ENCODE results near the gene FAM163B.

FAM163B gene

DNA sequence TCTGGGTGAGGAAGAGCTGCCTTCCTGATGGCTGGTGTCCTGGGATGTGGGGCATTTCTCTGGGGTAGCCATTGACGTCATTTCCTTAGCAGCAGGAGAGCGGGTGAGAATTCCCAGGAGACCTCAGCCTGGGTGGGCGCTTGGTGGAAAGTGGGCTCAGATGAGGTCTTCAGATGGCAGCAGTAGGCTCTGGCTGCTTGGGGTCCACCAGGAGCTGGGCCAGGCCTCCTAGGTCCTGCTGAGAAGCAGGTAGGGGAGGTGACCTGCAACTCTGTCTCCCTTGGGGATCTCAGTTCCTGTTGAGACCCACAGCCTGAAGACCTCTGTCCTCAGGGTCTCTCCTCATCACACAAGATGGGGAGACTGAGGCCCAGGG is 31.5 kb downstream of the FAM163B start:
- Histone ChIP-seq H3K9ac (ENCODE audit: low read depth, low read length) (no peak overlapping the region), H3K36me3 (ENCODE audit: insufficient read depth, low read length) (no peaks in the 10 kb centered on the region), H3K4me1 (ENCODE audit: insufficient read depth, low read length) (peaks cover 10% of the 10 kb centered on the region; the same call in 1 of the 2 replicates), H3K27me3 (ENCODE audit: insufficient read depth, low read length) (no peaks in the 10 kb centered on the region), H3K9me3 (ENCODE audit: insufficient read depth, low read depth, low read length) (no peaks in the 10 kb centered on the region), H3K27ac (ENCODE audit: low read depth, low read length) (no peak overlapping the region), H3K4me3 (ENCODE audit: low read length) (no peak overlapping the region)
- WGBS: 86% methylated on average over 3 of the region's 3 CpGs

DNA sequence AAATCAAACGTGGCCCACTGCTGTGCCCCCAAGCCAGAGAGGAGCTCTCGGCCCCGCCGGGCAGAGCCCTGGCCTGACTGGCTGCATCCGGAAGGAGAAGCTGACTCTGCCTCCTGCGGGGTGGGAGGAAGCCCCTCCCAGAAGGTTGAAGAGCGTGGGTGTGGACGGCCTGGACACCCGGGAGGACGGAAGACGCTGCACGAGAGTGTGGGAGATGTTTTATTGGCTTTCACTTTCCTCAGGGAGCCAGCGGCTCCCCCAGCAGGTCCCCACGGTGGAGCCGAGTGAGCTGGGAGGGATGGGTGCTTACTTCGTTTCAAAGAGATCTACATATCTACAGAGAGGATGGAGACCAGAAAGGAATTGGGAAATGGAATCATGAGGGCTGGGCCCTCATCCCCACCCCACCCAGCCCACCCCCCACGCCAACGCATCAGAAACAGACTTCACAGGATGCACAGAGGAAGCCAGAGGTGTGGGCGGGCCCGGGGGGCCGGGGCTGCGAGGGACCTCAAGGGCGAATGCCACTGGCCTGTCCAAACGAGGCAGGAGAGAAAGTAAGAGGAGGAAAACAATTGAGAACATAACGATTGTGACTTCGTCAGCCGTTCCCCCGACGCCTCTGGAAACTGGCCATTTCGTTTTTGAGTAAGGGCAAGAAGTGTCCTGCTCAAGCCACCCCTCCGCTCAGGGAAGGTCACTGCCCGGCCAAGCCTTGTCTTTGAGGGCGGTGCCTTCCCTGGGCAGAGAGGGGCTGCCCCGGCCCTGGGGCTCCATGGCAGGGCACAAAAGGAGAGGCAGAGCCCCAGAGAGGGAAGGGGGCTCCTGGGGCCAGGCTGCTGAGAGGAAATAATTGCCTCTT is 32.1 kb downstream of the FAM163B start:
- WGBS: 58% methylated on average over 30 of the region's 34 CpGs
- H3K9ac ChIP-seq (ENCODE audit: low read depth, low read length): no peak overlapping the region
- H3K4me3 ChIP-seq (ENCODE audit: low read length): no peak overlapping the region
- no peaks in the 10 kb centered on the region for H3K36me3 ChIP-seq (ENCODE audit: insufficient read depth, low read length)
- no peak overlapping the region for H3K27ac ChIP-seq (ENCODE audit: low read depth, low read length)
- no peaks in the 10 kb centered on the region for H3K27me3 ChIP-seq (ENCODE audit: insufficient read depth, low read length)
- no peaks in the 10 kb centered on the region for H3K9me3 ChIP-seq (ENCODE audit: insufficient read depth, low read depth, low read length)
- H3K4me1 ChIP-seq (ENCODE audit: insufficient read depth, low read length): peaks cover 10% of the 10 kb centered on the region; the same call in 1 of the 2 replicates

DNA sequence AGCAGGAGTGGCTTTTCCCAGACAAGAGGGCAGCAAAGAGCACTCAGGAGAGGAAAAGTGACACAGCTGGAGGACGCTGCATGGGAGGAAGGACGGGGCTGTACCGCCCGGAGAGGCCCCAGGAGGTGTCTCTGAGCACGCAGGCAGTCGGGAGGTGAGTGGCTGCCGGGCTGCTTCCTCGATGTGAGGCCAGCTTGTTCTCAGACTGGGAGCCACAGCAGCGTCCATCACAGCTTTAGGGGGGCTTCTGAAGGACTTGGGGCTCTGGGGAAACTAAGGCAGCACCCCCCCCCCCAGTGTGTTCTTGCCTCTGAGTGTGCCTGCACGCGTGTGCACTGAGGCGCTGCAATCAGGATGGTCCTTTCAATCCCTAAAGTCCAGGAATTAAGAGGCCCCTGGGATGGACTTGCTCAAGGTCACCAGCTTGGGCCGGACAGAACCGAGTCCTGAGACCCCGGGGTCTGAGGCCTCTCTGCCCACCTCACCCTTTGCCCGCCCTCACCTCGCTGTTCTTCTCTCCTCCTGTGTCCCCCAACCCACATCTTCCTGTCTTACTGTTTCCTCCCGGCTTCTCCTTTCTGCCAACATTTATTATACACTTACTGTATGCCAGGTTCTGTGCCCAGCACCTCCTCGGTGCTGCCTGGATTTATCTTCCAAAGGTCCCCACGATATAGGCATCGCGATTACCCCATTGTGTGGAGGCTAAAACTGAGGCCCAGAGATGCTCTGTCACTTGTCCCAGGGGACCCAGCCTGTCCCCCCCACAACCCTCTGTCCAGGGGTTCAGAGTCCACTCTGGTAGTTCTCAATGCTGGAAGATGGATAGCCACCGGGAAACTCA is 32.9 kb downstream of the FAM163B start:
- Histone ChIP-seq H3K36me3 (ENCODE audit: insufficient read depth, low read length) (no peaks in the 10 kb centered on the region), H3K4me3 (ENCODE audit: low read length) (no peak overlapping the region), H3K9ac (ENCODE audit: low read depth, low read length) (no peak overlapping the region), H3K27me3 (ENCODE audit: insufficient read depth, low read length) (no peaks in the 10 kb centered on the region), H3K4me1 (ENCODE audit: insufficient read depth, low read length) (0 out of 2 replicates have a peak, but pooled peaks cover 8% of the 10 kb centered on the region), H3K9me3 (ENCODE audit: insufficient read depth, low read depth, low read length) (no peaks in the 10 kb centered on the region), H3K27ac (ENCODE audit: low read depth, low read length) (no peak overlapping the region)
- WGBS: 75% methylated on average over 23 of the region's 23 CpGs

DNA sequence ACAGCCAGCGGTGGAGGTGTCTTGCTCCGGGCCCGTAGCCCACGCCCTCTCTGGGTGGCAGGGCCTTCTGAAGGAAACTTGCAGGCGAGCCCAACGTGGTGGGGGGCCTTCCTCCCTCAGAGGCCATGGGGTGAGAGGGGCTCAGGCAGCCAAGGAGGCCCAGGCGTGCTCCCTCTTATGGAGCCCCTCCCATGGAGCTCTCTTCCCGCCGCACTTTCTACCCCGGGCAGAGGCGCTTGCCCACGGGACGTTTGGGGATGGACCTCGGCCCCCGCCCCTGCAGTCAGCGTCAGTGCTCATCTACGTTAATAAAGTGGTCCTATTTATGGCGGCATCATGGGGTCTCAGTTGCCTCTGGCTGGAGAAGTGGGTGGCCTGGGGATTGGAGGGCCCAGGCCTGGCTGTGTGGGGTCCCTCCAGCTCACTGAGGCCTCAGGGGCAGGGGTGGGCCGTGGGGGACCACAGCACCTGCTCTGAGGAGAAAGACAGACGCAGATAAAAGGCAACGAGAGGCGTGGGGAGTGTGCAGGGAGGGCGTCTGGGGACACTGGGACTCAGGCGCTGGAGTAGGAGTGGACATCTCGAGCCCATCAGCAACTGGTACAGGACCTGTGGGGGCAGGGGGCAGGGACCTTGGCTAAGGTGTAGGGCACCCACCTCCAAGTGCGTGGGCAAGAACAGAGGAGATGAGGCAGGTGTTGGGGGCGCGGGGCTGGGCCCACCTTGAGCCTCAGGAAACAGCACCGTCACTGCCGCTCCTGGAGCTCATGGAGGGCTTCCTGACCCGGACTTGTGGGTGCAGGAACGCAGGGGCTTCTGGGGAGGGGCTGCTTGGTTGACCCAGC is 33.8 kb downstream of the FAM163B start:
- H3K27ac ChIP-seq (ENCODE audit: low read depth, low read length): no peak overlapping the region
- H3K9ac ChIP-seq (ENCODE audit: low read depth, low read length): no peak overlapping the region
- H3K27me3 ChIP-seq (ENCODE audit: insufficient read depth, low read length): no peaks in the 10 kb centered on the region
- H3K9me3 ChIP-seq (ENCODE audit: insufficient read depth, low read depth, low read length): no peaks in the 10 kb centered on the region
- 87% methylated on average over 32 of the region's 32 CpGs for WGBS
- no peaks in the 10 kb centered on the region for H3K36me3 ChIP-seq (ENCODE audit: insufficient read depth, low read length)
- H3K4me1 ChIP-seq (ENCODE audit: insufficient read depth, low read length): 0 out of 2 replicates have a peak, but pooled peaks cover 6% of the 10 kb centered on the region
- no peak overlapping the region for H3K4me3 ChIP-seq (ENCODE audit: low read length)

DNA sequence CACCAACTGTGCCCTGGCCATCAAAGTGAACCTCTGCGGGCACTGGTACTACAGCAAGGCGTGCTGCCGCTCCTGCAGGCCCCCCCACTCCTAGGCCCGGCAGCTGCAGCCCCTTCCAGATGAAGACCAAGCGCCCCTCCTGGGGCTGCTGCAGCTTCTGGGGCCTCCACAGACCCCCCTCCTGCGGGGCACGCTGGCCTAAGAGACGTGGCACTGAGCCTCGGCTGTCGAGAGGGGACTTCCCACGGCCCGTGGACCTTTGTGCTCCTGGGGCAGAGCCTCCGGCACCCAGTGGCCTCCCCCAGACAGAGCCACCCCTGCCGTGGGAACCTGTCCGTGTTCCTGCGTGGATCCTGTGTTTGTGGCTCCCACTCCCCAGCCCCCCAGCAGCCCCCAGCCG is 34.4 kb downstream of the FAM163B start:
- H3K4me3 ChIP-seq (ENCODE audit: low read length): no peak overlapping the region
- no peaks in the 10 kb centered on the region for H3K27me3 ChIP-seq (ENCODE audit: insufficient read depth, low read length)
- 0 out of 2 replicates have a peak, but pooled peaks cover 6% of the 10 kb centered on the region for H3K4me1 ChIP-seq (ENCODE audit: insufficient read depth, low read length)
- 86% methylated on average over 17 of the region's 17 CpGs for WGBS
- no peak overlapping the region for H3K27ac ChIP-seq (ENCODE audit: low read depth, low read length)
- H3K9ac ChIP-seq (ENCODE audit: low read depth, low read length): no peak overlapping the region
- no peaks in the 10 kb centered on the region for H3K9me3 ChIP-seq (ENCODE audit: insufficient read depth, low read depth, low read length)
- H3K36me3 ChIP-seq (ENCODE audit: insufficient read depth, low read length): no peaks in the 10 kb centered on the region

DNA sequence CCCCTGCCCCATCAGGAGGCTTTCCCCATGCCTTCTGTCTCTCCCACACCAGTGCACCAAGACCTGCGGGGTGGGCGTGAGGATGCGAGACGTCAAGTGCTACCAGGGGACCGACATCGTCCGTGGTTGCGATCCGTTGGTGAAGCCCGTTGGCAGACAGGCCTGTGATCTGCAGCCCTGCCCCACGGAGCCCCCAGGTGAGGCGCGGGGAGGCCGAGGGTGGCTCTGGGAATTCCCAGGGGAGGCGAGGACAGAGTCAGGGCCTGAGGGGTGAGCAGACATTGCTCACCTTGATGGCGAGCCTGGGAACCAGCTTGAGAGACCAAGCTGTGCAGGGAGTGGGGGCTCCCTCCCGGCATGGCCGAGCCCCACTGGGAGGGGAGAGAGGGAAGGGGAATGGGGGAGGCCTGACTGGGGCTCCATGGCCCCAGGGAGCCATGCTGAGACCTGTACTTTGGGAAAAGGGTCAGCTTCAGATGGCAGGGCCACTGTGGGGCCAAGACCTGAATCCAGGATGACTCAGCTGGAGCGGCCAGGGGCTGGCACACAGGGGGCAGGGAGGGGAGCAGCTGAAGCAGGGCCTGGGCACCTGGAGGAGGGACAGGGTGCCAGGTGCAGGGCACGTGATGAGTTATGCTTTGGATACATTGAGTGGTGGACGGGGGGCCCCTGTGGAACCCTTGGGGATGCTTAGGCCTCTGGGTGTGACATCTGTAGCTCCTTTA is 35.2 kb downstream of the FAM163B start:
- no peak overlapping the region for H3K27ac ChIP-seq (ENCODE audit: low read depth, low read length)
- no peaks in the 10 kb centered on the region for H3K36me3 ChIP-seq (ENCODE audit: insufficient read depth, low read length)
- no peak overlapping the region for H3K4me3 ChIP-seq (ENCODE audit: low read length)
- H3K9me3 ChIP-seq (ENCODE audit: insufficient read depth, low read depth, low read length): no peaks in the 10 kb centered on the region
- WGBS: 93% methylated on average over 21 of the region's 21 CpGs
- H3K27me3 ChIP-seq (ENCODE audit: insufficient read depth, low read length): no peaks in the 10 kb centered on the region
- H3K4me1 ChIP-seq (ENCODE audit: insufficient read depth, low read length): 0 out of 2 replicates have a peak, but pooled peaks cover 6% of the 10 kb centered on the region
- no peak overlapping the region for H3K9ac ChIP-seq (ENCODE audit: low read depth, low read length)

DNA sequence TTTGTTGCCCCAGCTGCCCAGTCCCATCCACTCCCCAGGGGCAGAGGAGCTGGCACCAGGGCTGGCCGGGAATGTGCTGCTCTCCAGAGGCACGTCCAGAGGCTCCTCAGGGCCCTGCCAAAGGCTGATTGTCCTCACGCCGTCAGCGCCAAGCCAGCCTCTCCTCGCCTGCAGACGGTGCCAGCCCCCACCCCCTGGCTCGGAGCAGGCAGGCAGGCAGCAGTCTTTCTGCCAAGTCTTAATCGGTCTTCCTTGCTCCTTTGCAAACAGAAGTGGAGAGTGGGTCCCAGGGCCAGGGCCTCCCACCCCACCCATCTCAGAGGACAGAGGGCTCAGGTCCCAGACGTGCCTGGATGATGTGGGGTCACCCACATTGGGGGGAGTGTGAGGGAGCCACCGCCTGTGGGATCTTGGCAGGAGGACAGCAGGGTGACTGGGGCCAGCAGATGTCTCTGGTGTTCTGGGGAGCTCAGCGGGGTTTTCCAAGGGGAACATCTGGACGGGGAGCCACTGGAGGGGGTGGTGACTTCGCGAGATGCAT is 36.3 kb downstream of the FAM163B start:
- H3K4me1 ChIP-seq (ENCODE audit: insufficient read depth, low read length): 0 out of 2 replicates have a peak, but pooled peaks cover 6% of the 10 kb centered on the region
- no peak overlapping the region for H3K27ac ChIP-seq (ENCODE audit: low read depth, low read length)
- no peaks in the 10 kb centered on the region for H3K36me3 ChIP-seq (ENCODE audit: insufficient read depth, low read length)
- no peaks in the 10 kb centered on the region for H3K27me3 ChIP-seq (ENCODE audit: insufficient read depth, low read length)
- H3K9me3 ChIP-seq (ENCODE audit: insufficient read depth, low read depth, low read length): no peaks in the 10 kb centered on the region
- WGBS: 92% methylated on average over 15 of the region's 15 CpGs
- no peak overlapping the region for H3K9ac ChIP-seq (ENCODE audit: low read depth, low read length)
- no peak overlapping the region for H3K4me3 ChIP-seq (ENCODE audit: low read length)

DNA sequence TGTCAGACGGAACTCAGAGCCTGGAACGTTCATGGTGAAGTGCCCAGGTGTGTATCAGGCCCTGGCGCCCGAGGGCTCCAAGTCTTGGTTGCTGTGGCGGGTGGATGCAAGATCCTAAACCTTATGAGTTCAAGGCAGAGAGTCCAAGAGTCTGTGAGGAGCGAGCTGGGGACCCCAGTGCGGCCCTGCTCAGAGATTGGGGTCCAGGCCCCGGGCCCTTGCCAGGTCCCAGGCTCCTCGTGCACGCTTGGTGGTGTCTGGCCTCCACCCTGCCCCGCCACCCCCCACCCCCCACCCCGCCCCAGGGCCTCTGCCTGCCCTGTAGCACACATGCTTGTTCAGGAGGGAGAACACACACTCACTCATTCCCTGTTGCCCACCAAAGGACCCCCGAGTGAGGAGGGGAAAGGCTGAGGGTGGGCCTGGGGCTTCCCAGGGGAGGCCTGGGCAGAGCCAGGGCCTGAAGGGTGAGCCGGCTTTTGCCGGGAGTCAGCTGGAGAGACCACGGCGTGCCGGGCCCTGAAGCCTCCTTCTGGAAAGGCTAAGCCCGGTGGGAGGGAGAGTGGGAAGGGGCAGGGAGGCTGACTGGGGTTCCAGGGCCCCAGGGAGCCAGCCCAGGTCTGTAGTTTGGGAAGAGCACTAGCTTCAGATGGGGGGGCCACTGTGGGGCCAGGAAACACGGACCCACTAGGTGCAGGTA is 37.1 kb downstream of the FAM163B start:
- 89% methylated on average over 16 of the region's 20 CpGs for WGBS
- Histone ChIP-seq H3K4me1 (ENCODE audit: insufficient read depth, low read length) (0 out of 2 replicates have a peak, but pooled peaks cover 6% of the 10 kb centered on the region), H3K27me3 (ENCODE audit: insufficient read depth, low read length) (no peaks in the 10 kb centered on the region), H3K4me3 (ENCODE audit: low read length) (no peak overlapping the region), H3K9ac (ENCODE audit: low read depth, low read length) (no peak overlapping the region), H3K36me3 (ENCODE audit: insufficient read depth, low read length) (no peaks in the 10 kb centered on the region), H3K27ac (ENCODE audit: low read depth, low read length) (no peak overlapping the region), H3K9me3 (ENCODE audit: insufficient read depth, low read depth, low read length) (no peaks in the 10 kb centered on the region)

DNA sequence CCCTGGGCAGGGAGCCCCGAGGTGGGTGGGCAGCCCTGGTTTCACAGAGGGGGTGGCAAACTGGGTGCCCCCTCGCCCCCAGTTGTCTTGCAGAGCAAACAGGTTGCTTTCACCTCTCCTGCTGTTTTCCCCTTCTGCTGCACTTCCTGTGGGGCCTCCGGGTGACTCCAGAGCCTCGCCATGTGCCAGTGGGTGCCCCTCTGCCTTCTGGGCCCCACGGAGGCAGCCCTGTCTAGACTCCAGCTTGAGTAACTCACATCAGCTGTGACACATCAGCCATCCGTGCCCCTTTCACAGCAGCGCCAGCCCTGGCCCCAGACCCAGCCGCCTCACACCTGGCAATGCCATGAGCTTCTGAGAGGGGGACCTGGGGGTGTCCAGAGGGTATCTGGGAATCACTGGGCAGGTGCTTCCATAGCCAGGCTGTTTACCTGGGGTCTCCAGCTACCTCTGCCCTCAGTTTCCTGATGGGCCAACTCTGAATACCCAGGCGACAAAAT is 37.7 kb downstream of the FAM163B start:
- Histone ChIP-seq H3K4me1 (ENCODE audit: insufficient read depth, low read length) (0 out of 2 replicates have a peak, but pooled peaks cover 6% of the 10 kb centered on the region), H3K27me3 (ENCODE audit: insufficient read depth, low read length) (no peaks in the 10 kb centered on the region), H3K4me3 (ENCODE audit: low read length) (no peak overlapping the region), H3K27ac (ENCODE audit: low read depth, low read length) (no peak overlapping the region), H3K9ac (ENCODE audit: low read depth, low read length) (no peak overlapping the region), H3K9me3 (ENCODE audit: insufficient read depth, low read depth, low read length) (no peaks in the 10 kb centered on the region), H3K36me3 (ENCODE audit: insufficient read depth, low read length) (no peaks in the 10 kb centered on the region)
- WGBS: 92% methylated on average over 9 of the region's 9 CpGs
